Progenitor cell of endocrine pancreas (in vitro differentiated cells): ENCODE data around the gene CDH13. TPM values are rescaled to one million over a fixed set of nuclear protein-coding genes. Genes with fewer than 3 reads are reported as not detected.

Source experiments
- DNase-seq: peaks from one replicate; pipeline ENCODE4 v3.0.0; 2021; ENCODE audit warnings: low spot score; ENCODE audit not compliant: unreplicated experiment
- H3K27ac Mint-ChIP-seq: 2 replicates; pipeline ENCODE4 v1.8.0; 2021; ENCODE audit warnings: mild to moderate bottlenecking, moderate library complexity, mixed read lengths
- H3K27me3 Mint-ChIP-seq: 2 replicates; pipeline ENCODE4 v1.8.0; 2021; ENCODE audit warnings: mixed read lengths
- H3K36me3 Mint-ChIP-seq: 2 replicates; pipeline ENCODE4 v1.8.0; 2022; ENCODE audit warnings: mixed read lengths; ENCODE audit not compliant: insufficient read depth
- H3K4me1 Mint-ChIP-seq: 2 replicates; pipeline ENCODE4 v1.8.0; 2021; ENCODE audit warnings: low read depth, mixed read lengths
- H3K4me3 Mint-ChIP-seq: 2 replicates; pipeline ENCODE4 v1.8.0; 2021; ENCODE audit warnings: low read depth, mild to moderate bottlenecking, moderate library complexity, mixed read lengths
- H3K9me3 Mint-ChIP-seq: 2 replicates; pipeline ENCODE4 v1.8.0; 2021; ENCODE audit warnings: low read depth, mixed read lengths
- CTCF ChIP-seq: fragments of 200-600 bp; sonication (generic); IDR thresholded peaks from one replicate; pipeline ENCODE4 v1.5.0; 2021; ENCODE audit warnings: antibody characterized with exemption, mild to moderate bottlenecking; ENCODE audit not compliant: unreplicated experiment
- total RNA-seq: library from RNA; stranded (reverse); gene quantifications from 2 replicates; pipeline ENCODE4 v1.2.1, GENCODE V29; 2021

Gene CDH13
- total RNA-seq, 1 donor from 2014 or later = 0.38 TPM

GRCh38 chr16:83806036-83806435 is 1179.3 kb downstream of the CDH13 start:
- Mint-ChIP-seq H3K36me3 (peaks cover 6% of the 10 kb centered on the region), H3K9me3 (peaks cover 5% of the 10 kb centered on the region), H3K4me3 (no peak overlapping the region), H3K27me3 (peaks cover 8% of the 10 kb centered on the region), H3K27ac (no peak overlapping the region), H3K4me1 (peaks cover 20% of the 10 kb centered on the region)
- DNase-seq = no peak
- no peak for TF ChIP-seq CTCF

- DNase-seq = no peak
- peaks cover 21% of the 10 kb centered on the region for H3K4me1 Mint-ChIP-seq
- H3K27ac Mint-ChIP-seq = no peak overlapping the region
- H3K36me3 Mint-ChIP-seq = peaks cover 9% of the 10 kb centered on the region
- H3K27me3 Mint-ChIP-seq = peaks cover 8% of the 10 kb centered on the region
- TF ChIP-seq CTCF = no peak
- peaks cover 5% of the 10 kb centered on the region for H3K9me3 Mint-ChIP-seq
- peak overlapping the region; percentile 95 for H3K4me3 Mint-ChIP-seq
Observed at GRCh38 chr16:83806731-83807130, 1180.0 kb downstream of the CDH13 start.

- DNase-seq = no peak
- peaks cover 5% of the 10 kb centered on the region for H3K9me3 Mint-ChIP-seq
- H3K4me1 Mint-ChIP-seq = peaks cover 21% of the 10 kb centered on the region
- H3K27ac Mint-ChIP-seq = no peak overlapping the region
- peaks cover 8% of the 10 kb centered on the region for H3K27me3 Mint-ChIP-seq
- peak overlapping the region; percentile 95 for H3K4me3 Mint-ChIP-seq
- TF ChIP-seq CTCF = no peak
- H3K36me3 Mint-ChIP-seq = peaks cover 9% of the 10 kb centered on the region
Observed at GRCh38 chr16:83807327-83807709, 1180.5 kb downstream of the CDH13 start.

GRCh38 chr16:83807710-83808572 is 1181.2 kb downstream of the CDH13 start, which contains the start of gene HSBP1:
HSBP1 (plus strand) TSS chr16:83807978; CDS start chr16:83808077, 99 bp downstream.
- H3K4me3 Mint-ChIP-seq = peak within 1 kb of the TSS; percentile 95
- peak within 1 kb of the TSS; percentile 96 for H3K27ac Mint-ChIP-seq
- peaks cover 11% of the 10 kb centered on the region for H3K36me3 Mint-ChIP-seq
- peaks cover 4% of the 10 kb centered on the region for H3K27me3 Mint-ChIP-seq
- peaks cover 21% of the 10 kb centered on the region for H3K4me1 Mint-ChIP-seq
- peak; percentile 84 for DNase-seq
- TF ChIP-seq CTCF = no peak
- H3K9me3 Mint-ChIP-seq = peaks cover 5% of the 10 kb centered on the region

GRCh38 chr16:83808573-83809014 is 1181.8 kb downstream of the CDH13 start:
- no peak for TF ChIP-seq CTCF
- Mint-ChIP-seq H3K4me3 (peak overlapping the region; percentile 95), H3K27me3 (peaks cover 4% of the 10 kb centered on the region), H3K36me3 (peaks cover 11% of the 10 kb centered on the region), H3K27ac (peak overlapping the region; percentile 94), H3K9me3 (peaks cover 5% of the 10 kb centered on the region), H3K4me1 (peaks cover 22% of the 10 kb centered on the region)
- DNase-seq = no peak
